ENCODE results near the gene OPCML. TPM values are rescaled to one million over a fixed set of nuclear protein-coding genes. Genes with fewer than 3 reads are reported as not detected.

OPCML gene
- total RNA-seq, 1 donor from 2014 or later: 4.1 TPM

- Mint-ChIP-seq H3K27ac (ENCODE audit: unreplicated experiment) (no peak overlapping the region), H3K4me1 (ENCODE audit: unreplicated experiment) (peaks cover 40% of the 10 kb centered on the region), H3K9me3 (ENCODE audit: unreplicated experiment) (no peaks in the 10 kb centered on the region), H3K36me3 (ENCODE audit: low read depth, unreplicated experiment) (no peaks in the 10 kb centered on the region), H3K27me3 (ENCODE audit: unreplicated experiment) (peaks cover 9% of the 10 kb centered on the region), H3K4me3 (ENCODE audit: unreplicated experiment) (no peak overlapping the region)
- TF ChIP-seq CTCF (IDR thresholded peaks at IDR 0.05; ENCODE audit: unreplicated experiment): no peak
- no peak for DNase-seq (ENCODE audit: low spot score)
Measured at GRCh38 chr11:133506551-133507094, 25.7 kb downstream of the OPCML start.

- no peaks in the 10 kb centered on the region for H3K36me3 Mint-ChIP-seq (ENCODE audit: low read depth, unreplicated experiment)
Measured at GRCh38 chr11:133506023-133506422, 26.3 kb downstream of the OPCML start.

GRCh38 chr11:133504906-133505305 lies 27.4 kb downstream of the OPCML start:
- Mint-ChIP-seq H3K9me3 (ENCODE audit: unreplicated experiment) (no peaks in the 10 kb centered on the region), H3K4me1 (ENCODE audit: unreplicated experiment) (peaks cover 36% of the 10 kb centered on the region), H3K4me3 (ENCODE audit: unreplicated experiment) (no peak overlapping the region)

More at GRCh38 chr11:133506023-133506422, 26.3 kb downstream of the OPCML start:
- peaks cover 9% of the 10 kb centered on the region for H3K27me3 Mint-ChIP-seq (ENCODE audit: unreplicated experiment)
- no peak for TF ChIP-seq CTCF (IDR thresholded peaks at IDR 0.05; ENCODE audit: unreplicated experiment)
- H3K9me3 Mint-ChIP-seq (ENCODE audit: unreplicated experiment): no peaks in the 10 kb centered on the region
- no peak overlapping the region for H3K4me3 Mint-ChIP-seq (ENCODE audit: unreplicated experiment)
- H3K4me1 Mint-ChIP-seq (ENCODE audit: unreplicated experiment): peaks cover 40% of the 10 kb centered on the region
- no peak overlapping the region for H3K27ac Mint-ChIP-seq (ENCODE audit: unreplicated experiment)
- DNase-seq (ENCODE audit: low spot score): no peak

GRCh38 chr11:133503776-133504175 lies 28.5 kb downstream of the OPCML start:
- no peak overlapping the region for H3K27ac Mint-ChIP-seq (ENCODE audit: unreplicated experiment)
- peaks cover 34% of the 10 kb centered on the region for H3K4me1 Mint-ChIP-seq (ENCODE audit: unreplicated experiment)
- no peak for DNase-seq (ENCODE audit: low spot score)
- no peak overlapping the region for H3K4me3 Mint-ChIP-seq (ENCODE audit: unreplicated experiment)
- H3K27me3 Mint-ChIP-seq (ENCODE audit: unreplicated experiment): peaks cover 7% of the 10 kb centered on the region
- no peaks in the 10 kb centered on the region for H3K36me3 Mint-ChIP-seq (ENCODE audit: low read depth, unreplicated experiment)
- no peak for TF ChIP-seq CTCF (IDR thresholded peaks at IDR 0.05; ENCODE audit: unreplicated experiment)
- H3K9me3 Mint-ChIP-seq (ENCODE audit: unreplicated experiment): no peaks in the 10 kb centered on the region

More at GRCh38 chr11:133504906-133505305, 27.4 kb downstream of the OPCML start:
- no peak for DNase-seq (ENCODE audit: low spot score)
- TF ChIP-seq CTCF (IDR thresholded peaks at IDR 0.05; ENCODE audit: unreplicated experiment): no peak
- no peak overlapping the region for H3K27ac Mint-ChIP-seq (ENCODE audit: unreplicated experiment)
- no peaks in the 10 kb centered on the region for H3K36me3 Mint-ChIP-seq (ENCODE audit: low read depth, unreplicated experiment)
- peaks cover 7% of the 10 kb centered on the region for H3K27me3 Mint-ChIP-seq (ENCODE audit: unreplicated experiment)

GRCh38 chr11:133503236-133503635 lies 29.1 kb downstream of the OPCML start:
- no peaks in the 10 kb centered on the region for H3K36me3 Mint-ChIP-seq (ENCODE audit: low read depth, unreplicated experiment)
- H3K4me3 Mint-ChIP-seq (ENCODE audit: unreplicated experiment): no peak overlapping the region
- H3K27ac Mint-ChIP-seq (ENCODE audit: unreplicated experiment): no peak overlapping the region
- peaks cover 34% of the 10 kb centered on the region for H3K4me1 Mint-ChIP-seq (ENCODE audit: unreplicated experiment)
- H3K27me3 Mint-ChIP-seq (ENCODE audit: unreplicated experiment): peaks cover 7% of the 10 kb centered on the region
- TF ChIP-seq CTCF (IDR thresholded peaks at IDR 0.05; ENCODE audit: unreplicated experiment): no peak
- no peaks in the 10 kb centered on the region for H3K9me3 Mint-ChIP-seq (ENCODE audit: unreplicated experiment)
- no peak for DNase-seq (ENCODE audit: low spot score)
